Measurements from ENCODE around the gene MSANTD1.

MSANTD1 gene

DNA sequence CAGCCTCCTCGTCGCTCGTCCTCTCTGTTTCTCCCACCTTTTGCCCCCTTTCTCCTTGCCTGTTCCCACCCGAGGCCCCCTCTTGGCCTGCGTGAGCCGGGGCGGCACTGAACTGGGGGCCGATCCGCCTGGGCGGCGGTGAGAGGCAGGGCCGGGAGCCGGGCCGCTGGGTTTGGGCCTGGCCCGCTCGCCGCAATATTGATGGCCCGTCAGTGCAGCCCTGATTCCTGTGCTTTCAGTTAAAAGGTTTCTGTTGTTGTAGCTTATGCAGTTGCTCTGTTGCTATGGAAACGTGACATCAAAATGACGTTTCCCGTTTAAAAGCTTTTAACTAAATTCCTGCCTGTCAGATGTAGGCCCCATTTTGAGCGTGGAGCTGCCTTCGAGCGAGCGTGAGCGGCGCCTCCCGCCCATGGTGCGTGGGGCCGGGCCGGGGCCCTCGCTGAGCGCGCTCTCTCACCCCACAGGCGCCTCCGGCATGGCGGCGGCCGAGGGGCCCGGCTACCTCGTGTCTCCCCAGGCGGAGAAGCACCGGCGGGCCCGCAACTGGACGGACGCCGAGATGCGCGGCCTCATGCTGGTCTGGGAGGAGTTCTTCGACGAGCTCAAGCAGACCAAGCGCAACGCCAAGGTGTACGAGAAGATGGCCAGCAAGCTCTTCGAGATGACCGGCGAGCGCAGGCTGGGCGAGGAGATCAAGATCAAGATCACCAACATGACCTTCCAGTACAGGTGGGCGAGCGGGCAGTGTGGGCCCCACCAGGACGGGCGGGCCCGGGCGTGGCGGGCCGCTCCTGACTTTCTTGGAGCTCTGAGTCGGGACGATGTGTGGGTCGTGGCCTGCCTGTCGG is at the start of gene MSANTD1:
MSANTD1 (plus strand) TSS at position 349 of the 851 bp plus-strand sequence; CDS start at position 413, 64 bp downstream.
- DNase-seq, result no peak

DNA sequence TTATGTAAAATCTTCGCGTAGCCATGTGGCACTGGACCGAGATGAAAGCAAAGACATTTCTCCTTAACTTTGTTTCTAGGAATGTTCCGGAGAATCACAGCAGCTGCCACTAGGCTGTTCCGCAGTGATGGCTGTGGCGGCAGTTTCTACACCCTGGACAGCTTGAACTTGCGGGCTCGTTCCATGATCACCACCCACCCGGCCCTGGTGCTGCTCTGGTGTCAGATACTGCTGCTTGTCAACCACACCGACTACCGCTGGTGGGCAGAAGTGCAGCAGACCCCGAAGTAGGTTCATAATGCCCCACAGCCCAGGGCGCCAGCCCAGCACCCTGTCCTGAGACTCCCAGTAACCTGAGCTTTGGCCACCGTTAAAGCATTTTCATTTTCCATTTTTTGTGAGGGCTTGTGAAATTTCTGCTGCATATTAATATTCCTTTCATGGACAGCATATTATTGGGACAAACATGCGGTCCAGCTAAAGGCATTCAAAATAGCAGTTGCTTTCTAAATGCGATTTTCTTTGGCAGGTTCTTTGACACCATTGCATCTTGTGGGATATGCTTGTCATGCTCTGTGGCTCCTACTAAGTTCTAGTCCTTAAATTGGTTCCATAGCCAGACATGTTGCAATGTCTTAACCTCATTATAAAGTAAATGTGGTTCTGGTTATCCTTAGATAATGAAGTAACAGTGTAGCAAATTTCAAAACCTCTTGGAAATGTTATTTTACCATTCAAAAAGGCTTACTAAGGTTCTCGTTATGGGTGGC is 49.1 kb upstream of the MSANTD1 start:
- DNase-seq, result no peak

DNA sequence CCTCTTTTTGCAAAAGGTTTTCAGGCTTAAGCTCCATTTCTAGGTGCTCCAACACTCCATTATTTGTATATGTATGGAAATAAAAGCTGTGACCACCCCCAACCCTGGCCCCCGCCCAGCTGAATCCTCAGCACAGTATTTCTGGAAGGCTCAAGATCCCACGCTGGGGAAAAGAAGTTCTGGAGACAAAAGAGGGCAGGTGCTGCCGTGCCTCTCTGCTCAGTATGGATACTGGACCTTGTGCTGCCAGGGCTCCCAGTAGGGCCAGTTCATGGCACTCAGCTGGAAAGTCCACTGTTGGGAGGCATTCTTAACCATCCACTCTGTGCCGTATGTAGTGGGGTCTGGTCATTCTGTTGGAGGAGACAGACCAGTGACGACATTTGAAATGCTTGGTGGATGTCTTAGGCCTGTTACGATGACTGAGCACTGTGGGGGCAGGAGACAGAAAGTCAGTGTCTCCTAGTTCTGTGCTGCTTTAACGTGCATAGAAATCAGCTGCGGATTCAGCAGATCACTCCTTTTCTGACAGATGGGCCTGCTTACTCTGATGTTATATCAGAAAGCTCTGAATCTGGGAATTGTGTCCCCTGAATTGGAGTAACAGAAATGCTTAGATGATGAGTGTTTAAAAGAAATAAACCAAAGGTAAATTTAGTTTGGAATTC is 48.4 kb upstream of the MSANTD1 start:
- no peak for DNase-seq

DNA sequence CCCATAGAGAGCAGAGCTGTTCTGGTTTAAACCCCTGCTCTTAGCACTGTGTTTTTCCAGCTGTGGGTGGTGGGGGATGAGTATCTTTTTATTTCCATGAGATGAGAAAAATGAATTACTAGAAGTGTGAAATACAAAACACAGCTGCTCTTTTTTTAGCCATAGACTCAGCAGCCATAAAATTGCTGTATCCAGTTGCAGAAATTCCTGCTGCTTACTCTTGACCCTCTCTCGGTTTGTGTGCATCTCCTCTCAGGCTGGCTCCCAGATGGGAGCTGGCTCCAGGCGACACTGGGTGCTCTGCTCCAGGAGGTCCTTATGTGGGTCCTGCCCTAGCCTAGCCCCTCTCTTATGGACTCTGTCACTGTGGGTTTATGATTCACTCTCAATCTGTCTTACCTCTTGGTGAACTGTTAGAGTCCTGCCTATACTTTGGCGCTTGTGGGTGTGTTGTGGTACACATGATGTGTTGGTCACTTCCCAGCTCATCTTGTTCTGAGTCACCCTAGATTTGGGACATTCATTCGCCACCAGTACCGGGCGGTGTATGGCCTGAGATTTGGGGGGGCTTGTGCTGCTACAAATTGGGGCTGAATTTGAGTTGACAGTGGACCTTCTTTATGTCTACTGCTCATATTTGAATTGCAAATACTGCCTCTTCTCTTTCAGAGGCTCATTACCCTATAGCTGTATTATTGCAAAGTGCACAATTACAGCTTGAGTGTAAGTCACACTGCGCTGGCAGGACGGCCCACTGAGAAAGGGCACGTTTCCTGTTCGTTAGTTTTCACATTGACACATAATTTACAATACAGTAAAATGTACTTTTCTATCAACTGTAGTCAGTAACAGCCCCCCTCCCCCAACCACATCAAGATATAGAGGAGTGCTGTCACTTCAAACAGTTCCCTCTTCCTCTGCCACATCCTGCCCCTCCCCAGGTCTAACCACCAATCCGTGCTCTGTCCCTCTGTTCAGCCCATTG is 46.9 kb upstream of the MSANTD1 start:
- peak; percentile 85 for DNase-seq

DNA sequence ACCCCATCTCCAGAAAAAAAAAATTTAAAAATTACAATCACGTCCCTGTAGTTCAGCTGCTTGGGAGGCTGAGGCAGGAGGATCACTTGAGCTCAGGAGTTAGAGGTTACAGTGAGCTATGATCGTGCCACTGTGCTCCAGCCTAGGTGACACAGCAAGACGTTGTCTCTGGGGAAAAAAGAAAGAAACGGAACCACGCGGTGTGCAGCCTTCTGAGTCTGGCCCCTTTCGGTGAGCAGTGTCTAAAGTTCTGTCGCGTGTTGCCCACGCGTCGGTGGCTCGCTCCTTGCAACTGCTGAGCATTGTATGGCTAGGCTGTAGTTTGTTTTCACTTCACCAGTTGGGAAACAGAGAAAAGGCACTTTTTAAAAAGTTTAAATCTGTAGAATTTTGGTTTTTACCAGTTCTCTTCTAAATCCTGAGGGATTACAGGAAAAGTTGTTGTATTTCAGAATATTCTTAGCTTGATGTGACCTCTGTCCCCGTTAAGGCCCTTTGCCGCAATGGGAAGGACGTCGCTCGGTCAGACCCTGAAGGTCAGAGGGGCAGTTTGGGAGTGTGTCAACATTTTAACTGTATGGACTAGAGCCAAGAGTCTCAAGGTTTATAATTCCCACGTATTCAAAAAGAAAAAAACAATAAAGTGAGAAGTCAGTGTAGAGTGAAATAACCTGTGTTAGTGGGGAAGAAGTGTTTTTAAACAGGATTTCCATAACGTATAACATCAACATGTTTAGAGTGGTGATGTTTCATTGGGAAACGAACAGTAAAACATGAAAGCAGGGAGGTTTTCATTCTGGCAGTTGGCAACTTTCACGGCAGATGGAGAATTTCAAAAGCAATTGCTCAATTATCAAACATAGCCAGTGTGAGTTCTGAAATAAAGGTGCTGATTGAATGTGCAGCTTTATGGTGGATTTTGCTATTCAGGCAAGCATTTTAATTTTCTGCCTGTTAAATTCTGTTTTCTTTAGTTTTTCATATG is 45.8 kb upstream of the MSANTD1 start:
- peak; percentile 39 for DNase-seq

DNA sequence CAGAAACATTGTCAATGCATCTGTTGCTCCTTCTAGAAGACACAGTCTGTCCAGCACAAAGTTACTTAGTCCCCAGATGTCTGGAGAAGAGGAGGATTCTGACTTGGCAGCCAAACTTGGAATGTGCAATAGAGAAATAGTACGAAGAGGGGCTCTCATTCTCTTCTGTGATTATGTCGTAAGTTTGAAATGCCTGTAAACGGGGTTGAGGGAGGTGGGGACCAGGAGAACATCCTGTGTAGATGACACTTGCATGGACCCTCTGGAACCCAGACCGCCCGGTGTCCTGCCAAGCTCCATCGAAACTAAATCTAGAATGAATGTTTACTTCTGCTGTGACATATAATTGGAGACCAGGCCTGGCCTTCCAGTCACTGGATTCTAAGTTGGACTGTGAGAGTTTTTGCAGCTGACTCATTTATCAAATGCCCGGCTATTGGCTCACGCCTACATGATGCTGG is 45.0 kb upstream of the MSANTD1 start:
- no peak for DNase-seq

DNA sequence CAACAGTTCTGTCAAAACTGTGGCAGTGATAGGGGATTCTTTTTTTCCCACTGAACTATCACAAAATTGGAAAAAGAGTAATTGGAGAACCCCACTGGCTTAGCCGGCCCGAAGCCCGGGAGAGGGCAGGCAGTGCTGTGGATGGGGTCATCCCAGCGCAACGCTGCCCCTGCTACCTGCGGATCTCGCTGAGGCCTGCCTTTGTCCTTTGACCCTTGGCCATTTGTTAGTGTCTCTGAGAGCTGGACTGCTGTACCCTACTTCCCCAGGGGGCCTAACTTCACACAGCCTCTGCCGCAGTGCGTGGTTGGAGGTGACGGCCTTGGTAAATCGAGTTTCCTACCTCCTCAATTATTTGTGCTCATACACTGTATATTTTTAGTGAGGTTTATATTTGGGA is 43.0 kb upstream of the MSANTD1 start:
- no peak for DNase-seq

DNA sequence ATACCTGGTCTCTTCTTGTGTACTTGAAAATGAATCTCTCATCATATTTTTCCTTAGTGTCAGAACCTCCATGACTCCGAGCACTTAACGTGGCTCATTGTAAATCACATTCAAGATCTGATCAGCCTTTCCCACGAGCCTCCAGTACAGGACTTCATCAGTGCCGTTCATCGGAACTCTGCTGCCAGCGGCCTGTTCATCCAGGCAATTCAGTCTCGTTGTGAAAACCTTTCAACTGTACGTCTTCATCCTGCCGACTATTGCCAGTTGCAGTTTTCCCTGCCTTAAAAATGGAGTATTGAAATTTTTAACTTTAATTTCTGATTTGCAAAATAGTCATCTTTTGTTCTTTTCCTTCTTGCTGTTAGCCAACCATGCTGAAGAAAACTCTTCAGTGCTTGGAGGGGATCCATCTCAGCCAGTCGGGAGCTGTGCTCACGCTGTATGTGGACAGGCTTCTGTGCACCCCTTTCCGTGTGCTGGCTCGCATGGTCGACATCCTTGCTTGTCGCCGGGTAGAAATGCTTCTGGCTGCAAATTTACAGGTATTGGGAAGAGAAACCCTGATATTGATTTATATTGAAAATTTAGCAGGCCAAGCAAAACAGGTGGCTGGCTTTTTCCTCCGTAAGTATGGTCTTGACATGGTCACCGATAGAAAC is 42.4 kb upstream of the MSANTD1 start:
- no peak for DNase-seq

DNA sequence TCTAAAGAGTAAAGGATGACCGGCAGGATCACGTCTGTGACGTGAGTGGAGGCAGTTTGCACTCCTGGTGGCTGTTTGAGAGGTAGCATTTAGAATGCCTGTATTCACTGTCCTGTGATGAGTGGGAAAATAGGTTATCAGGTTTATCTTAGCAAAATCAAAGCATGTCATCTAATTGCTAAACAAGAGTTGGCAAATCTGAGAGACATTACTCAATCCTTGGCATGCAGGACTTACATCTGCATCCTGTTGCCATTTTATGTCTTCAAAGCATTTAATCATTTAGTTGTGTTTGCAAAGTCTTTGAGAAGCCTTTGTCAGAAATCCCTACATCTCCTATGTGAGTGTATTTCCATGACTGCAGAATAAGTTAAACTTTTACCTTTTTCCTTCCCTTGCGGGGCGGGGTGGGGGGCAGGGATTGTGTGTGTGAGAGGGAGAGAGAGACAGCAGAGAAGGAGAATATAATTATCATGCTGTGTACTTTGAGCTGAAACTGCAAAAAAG is 41.4 kb upstream of the MSANTD1 start:
- no peak for DNase-seq

DNA sequence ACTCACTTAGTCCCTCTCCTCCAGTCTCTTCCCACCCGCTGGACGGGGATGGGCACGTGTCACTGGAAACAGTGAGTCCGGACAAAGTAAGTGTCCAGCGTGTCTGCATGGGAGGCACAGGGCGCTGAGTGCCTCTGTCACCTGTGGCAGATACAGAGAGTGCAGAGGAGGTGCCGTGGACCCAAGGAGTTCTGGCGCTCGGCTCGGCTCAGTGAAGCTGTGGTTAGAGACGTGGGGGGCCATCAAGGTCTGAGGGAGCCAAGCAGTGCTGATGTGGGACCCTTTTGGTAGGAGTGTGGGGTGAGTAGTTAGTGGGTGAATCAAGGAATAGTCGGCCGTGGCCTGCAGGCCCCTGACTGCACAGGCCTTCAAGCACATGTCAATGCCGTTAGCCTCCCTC is 40.1 kb upstream of the MSANTD1 start:
- no peak for DNase-seq

DNA sequence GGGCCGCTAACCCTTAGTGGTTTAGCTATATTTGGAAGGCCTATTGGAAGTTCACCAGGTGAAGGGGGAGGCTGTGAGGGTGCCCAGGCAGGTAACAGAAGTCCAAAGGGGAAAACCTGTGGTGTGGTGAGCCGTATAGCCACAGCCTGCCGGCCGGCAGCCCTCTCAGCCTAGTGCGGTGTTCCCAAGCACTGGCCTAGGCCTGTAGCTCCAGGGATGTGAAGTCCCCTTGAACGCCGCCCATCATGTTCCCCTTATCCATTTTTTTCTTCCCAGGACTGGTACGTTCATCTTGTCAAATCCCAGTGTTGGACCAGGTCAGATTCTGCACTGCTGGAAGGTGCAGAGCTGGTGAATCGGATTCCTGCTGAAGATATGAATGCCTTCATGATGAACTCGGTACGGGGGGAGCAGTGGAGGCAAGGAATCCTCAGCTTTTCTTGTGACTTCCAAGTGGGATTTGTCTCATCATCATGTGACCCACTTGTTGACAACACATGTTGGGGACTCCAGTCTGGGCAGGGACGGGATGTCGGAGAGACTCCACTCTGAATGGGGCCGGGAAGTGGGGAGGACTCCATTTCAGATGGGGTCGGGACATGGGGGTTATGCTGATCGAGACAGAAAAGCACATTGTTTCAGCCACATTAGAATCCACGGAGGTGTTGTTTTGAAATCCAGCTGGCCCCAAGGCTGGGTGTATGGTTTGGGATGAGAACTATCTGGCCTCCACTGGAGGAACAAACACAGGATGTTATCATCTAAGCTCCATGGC is 39.2 kb upstream of the MSANTD1 start:
- DNase-seq, result no peak

DNA sequence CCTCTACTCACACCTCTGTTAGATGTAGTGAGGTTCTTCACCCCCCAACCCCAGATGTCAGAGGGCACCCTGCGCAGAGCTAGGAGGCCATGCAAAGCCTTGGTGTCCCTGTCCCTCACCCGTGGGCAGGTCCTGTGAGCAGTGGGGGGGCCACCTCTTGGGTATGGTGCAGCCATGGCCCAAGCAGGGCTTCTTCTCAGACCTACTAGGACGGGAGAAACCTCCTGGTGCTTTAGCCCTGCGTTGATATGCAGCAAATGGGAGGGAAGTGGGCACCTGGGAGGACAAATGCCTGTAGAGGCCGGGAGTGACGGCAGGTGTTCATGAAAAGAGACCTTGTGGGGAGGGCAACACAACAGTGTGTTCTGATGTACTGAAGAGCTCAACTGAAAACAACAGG is 38.5 kb upstream of the MSANTD1 start:
- no peak for DNase-seq

DNA sequence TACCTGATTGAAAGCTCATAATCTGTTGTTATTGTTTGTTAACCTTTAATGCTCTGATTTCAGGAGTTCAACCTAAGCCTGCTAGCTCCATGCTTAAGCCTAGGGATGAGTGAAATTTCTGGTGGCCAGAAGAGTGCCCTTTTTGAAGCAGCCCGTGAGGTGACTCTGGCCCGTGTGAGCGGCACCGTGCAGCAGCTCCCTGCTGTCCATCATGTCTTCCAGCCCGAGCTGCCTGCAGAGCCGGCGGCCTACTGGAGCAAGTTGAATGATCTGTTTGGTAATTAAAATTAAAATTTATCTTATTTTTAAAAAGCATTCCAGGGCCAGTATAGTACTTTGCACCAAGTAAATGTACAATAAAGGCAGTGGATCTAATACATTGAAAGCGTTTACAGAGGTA is 37.1 kb upstream of the MSANTD1 start:
- DNase-seq, result no peak

DNA sequence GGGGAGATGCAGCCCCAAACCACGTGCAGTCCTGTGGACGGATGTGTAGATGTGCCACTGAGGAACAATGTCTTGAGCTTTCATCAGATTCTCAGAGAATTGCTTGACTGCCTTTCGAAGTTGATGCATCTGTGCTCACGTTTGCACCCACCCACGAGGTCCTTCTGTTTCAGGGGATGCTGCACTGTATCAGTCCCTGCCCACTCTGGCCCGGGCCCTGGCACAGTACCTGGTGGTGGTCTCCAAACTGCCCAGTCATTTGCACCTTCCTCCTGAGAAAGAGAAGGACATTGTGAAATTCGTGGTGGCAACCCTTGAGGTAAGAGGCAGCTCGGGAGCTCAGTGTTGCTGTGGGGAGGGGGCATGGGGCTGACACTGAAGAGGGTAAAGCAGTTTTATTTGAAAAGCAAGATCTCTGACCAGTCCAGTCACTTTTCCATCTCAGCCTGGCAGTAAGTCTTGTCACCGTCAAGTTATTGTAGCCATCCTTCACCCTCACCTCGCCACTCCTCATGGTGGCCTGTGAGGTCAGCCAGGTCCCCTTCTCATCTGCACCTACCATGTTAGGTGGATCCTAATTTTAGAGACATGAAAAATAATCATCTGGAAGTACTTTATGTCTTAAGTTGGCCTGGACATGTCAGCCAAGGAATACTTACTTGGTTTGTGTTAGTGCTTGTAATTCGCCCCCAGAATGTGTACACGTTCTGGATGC is 36.4 kb upstream of the MSANTD1 start:
- no peak for DNase-seq

DNA sequence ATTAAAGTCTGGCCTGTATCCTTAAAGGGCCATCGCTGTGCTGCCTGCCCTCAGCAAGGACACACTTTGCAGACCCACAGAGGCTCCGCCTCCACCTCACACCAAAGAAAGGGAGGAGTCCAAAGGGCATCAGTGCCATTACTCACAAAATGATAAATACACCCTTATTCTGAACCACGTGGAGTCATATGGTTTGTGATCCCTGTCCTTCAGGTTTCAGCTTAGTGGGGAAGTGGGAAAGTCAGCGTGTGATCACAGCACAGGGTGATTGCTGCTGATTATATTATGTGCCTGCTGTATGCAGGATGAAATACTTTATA is 35.9 kb upstream of the MSANTD1 start:
- no peak for DNase-seq

DNA sequence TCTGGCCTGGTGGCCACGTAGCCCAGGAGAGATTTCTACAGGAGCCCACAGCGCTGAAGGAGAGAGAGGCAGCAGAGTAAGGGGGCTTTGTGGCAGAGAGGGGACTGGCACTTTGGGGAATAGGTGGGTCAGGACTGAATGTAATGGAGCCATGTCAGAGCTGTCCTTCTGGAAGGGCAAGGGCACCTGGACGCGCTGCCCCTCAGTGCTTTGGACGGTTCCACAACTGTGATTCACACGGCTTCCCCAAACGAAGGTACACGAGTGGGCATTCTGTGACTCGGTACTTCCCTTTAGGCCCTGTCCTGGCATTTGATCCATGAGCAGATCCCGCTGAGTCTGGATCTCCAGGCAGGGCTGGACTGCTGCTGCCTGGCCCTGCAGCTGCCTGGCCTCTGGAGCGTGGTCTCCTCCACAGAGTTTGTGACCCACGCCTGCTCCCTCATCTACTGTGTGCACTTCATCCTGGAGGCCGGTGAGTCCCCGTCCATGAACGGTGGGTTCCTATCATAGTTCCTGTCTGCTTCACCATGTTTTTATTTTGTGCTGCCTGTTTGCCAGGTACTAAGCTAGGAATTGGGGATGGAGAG is 35.2 kb upstream of the MSANTD1 start:
- DNase-seq, result no peak

DNA sequence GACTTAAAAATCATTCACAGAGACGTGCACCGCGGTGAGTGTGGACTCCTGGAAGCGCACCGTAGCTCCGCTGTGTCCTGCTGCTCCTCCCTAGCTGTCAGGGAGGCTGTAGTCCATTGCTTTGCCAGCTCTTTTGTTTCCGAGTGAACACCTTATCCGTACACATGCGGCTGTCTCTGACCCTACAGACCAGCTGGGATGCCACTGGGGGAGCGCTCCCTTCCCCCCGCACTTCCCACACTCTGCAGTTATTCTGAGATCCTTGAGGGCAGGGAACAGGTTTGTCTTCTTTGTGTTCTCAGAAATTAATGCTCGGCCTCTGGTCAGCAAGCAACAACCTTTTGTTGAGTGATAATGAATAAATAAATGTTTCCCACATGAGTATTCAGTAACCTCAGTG is 33.7 kb upstream of the MSANTD1 start:
- DNase-seq, result no peak

DNA sequence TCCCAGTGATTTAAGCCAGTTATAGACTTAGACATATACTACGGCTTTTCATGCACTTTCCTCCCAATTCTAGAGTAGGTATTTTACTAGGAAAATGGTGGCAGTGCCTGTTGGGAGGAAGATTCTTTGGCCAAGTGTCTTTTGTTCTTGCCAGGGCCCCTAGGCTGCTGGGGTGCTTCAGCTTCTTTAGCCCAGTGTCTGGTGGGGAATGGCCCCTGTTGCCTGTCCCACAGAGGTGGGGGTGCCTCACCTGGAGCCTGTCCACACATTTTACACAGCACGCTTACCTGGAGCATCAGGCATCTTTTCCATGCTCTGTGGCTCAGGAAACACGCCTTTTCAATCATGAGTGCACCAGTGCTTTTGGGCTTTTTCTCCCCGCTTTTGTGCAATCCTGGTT is 33.2 kb upstream of the MSANTD1 start:
- DNase-seq, result no peak
